ENCODE measurements around the gene SLC27A1. TPM values are rescaled to one million over a fixed set of nuclear protein-coding genes. Genes with fewer than 3 reads are reported as not detected.

SLC27A1 gene
- total and polyA plus RNA-seq, 2 experiments from 2014 or later = 8.6 to 8.7 TPM

DNA sequence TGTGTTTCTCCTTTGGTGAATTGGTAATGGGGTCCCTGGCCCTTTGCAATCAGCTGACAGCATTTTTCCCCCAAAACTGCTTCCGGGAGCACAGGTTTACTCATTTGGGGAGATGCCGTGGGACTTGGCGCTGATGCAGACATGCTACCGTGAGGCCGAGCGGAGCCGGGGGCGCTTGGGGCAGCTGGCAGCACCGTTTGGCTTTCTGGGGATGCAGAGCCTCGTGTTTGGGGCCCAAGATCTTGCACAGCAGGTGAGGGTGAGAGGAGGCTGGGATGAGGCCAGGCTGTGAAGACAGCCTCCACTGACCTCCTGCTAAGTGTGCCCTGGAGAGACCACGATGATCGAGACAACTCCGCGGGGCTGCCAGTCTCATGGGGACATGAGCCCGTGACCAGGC is 71.7 kb downstream of the SLC27A1 start:
- H3K9me2 ChIP-seq (replicated peaks; ENCODE audit: insufficient read depth) = no peaks in the 10 kb centered on the region
- H3K36me3 ChIP-seq (replicated peaks; ENCODE audit: insufficient read depth, low read depth) = no peaks in the 10 kb centered on the region
- H3K9me3 ChIP-seq (ENCODE audit: low read depth) = no peaks in the 10 kb centered on the region
- H3K27me3 ChIP-seq = peaks cover 12% of the 10 kb centered on the region
- no peak overlapping the region for H3K4me2 ChIP-seq
- DNase-seq (ENCODE audit: low spot score) = no peak
- WGBS (ENCODE audit: low lambda C conversion rate, missing lambda C conversion rate) = 88% methylated on average over 15 of the region's 15 CpGs
- no peaks in the 10 kb centered on the region for H3K79me2 ChIP-seq
- no peak overlapping the region for H2AFZ ChIP-seq
- no peak overlapping the region for H3K4me3 ChIP-seq
- no peak overlapping the region for H3K27ac ChIP-seq
- H4K20me1 ChIP-seq (ENCODE audit: insufficient read depth, poor library complexity, severe bottlenecking) = no peaks in the 10 kb centered on the region
- TF ChIP-seq EZH2phosphoT487 (IDR thresholded peaks at IDR 0.05; ENCODE audit: low read depth, severe bottlenecking, unreplicated experiment) (no peak), EZH2 (IDR thresholded peaks at IDR 0.05; ENCODE audit: borderline replicate concordance) (no peak)
- TF ChIP-seq, protein P1, sequence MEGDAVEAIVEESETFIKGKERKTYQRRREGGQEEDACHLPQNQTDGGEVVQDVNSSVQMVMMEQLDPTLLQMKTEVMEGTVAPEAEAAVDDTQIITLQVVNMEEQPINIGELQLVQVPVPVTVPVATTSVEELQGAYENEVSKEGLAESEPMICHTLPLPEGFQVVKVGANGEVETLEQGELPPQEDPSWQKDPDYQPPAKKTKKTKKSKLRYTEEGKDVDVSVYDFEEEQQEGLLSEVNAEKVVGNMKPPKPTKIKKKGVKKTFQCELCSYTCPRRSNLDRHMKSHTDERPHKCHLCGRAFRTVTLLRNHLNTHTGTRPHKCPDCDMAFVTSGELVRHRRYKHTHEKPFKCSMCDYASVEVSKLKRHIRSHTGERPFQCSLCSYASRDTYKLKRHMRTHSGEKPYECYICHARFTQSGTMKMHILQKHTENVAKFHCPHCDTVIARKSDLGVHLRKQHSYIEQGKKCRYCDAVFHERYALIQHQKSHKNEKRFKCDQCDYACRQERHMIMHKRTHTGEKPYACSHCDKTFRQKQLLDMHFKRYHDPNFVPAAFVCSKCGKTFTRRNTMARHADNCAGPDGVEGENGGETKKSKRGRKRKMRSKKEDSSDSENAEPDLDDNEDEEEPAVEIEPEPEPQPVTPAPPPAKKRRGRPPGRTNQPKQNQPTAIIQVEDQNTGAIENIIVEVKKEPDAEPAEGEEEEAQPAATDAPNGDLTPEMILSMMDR (IDR thresholded peaks at IDR 0.05; ENCODE audit: poor library complexity) = no peak
- H3K4me1 ChIP-seq (ENCODE audit: insufficient read depth) = peaks cover 9% of the 10 kb centered on the region

GRCh38 chr19:17542793-17543582 is 72.7 kb downstream of the SLC27A1 start:
- no peaks in the 10 kb centered on the region for H3K36me3 ChIP-seq (replicated peaks; ENCODE audit: insufficient read depth, low read depth)
- no peaks in the 10 kb centered on the region for H3K9me3 ChIP-seq (ENCODE audit: low read depth)
- DNase-seq (ENCODE audit: low spot score) = no peak
- H3K27me3 ChIP-seq = peaks cover 9% of the 10 kb centered on the region
- H4K20me1 ChIP-seq (ENCODE audit: insufficient read depth, poor library complexity, severe bottlenecking) = no peaks in the 10 kb centered on the region
- H2AFZ ChIP-seq = no peak overlapping the region
- H3K9me2 ChIP-seq (replicated peaks; ENCODE audit: insufficient read depth) = no peaks in the 10 kb centered on the region
- H3K27ac ChIP-seq = no peak overlapping the region
- no peaks in the 10 kb centered on the region for H3K79me2 ChIP-seq
- H3K4me3 ChIP-seq = no peak overlapping the region
- no peak overlapping the region for H3K4me2 ChIP-seq
- TF ChIP-seq EZH2 (IDR thresholded peaks at IDR 0.05; ENCODE audit: borderline replicate concordance) = no peak
- TF ChIP-seq EZH2phosphoT487 (IDR thresholded peaks at IDR 0.05; ENCODE audit: low read depth, severe bottlenecking, unreplicated experiment) = no peak
- TF ChIP-seq, protein P1 (IDR thresholded peaks at IDR 0.05; ENCODE audit: poor library complexity) = no peak
- peaks cover 9% of the 10 kb centered on the region for H3K4me1 ChIP-seq (ENCODE audit: insufficient read depth)
- WGBS (ENCODE audit: low lambda C conversion rate, missing lambda C conversion rate) = 85% methylated on average over 13 of the region's 14 CpGs

GRCh38 chr19:17543986-17544385 is 73.7 kb downstream of the SLC27A1 start:
- Histone ChIP-seq H3K4me2 (no peak overlapping the region), H3K4me3 (no peak overlapping the region), H3K9me3 (ENCODE audit: low read depth) (no peaks in the 10 kb centered on the region), H3K27me3 (peaks cover 2% of the 10 kb centered on the region), H4K20me1 (ENCODE audit: insufficient read depth, poor library complexity, severe bottlenecking) (no peaks in the 10 kb centered on the region), H3K27ac (no peak overlapping the region), H3K79me2 (no peaks in the 10 kb centered on the region), H2AFZ (no peak overlapping the region), H3K4me1 (ENCODE audit: insufficient read depth) (peaks cover 6% of the 10 kb centered on the region), H3K36me3 (replicated peaks; ENCODE audit: insufficient read depth, low read depth) (no peaks in the 10 kb centered on the region), H3K9me2 (replicated peaks; ENCODE audit: insufficient read depth) (no peaks in the 10 kb centered on the region)
- no peak for DNase-seq (ENCODE audit: low spot score)
- 85% methylated on average over 4 of the region's 4 CpGs for WGBS (ENCODE audit: low lambda C conversion rate, missing lambda C conversion rate)
- TF ChIP-seq EZH2phosphoT487 (IDR thresholded peaks at IDR 0.05; ENCODE audit: low read depth, severe bottlenecking, unreplicated experiment) (no peak), EZH2 (IDR thresholded peaks at IDR 0.05; ENCODE audit: borderline replicate concordance) (no peak)
- TF ChIP-seq, protein P1 (IDR thresholded peaks at IDR 0.05; ENCODE audit: poor library complexity) = no peak
